B cell (primary cell): Measurements from ENCODE around the gene VPS13D. TPM values are rescaled to one million over a fixed set of nuclear protein-coding genes. Genes with fewer than 3 reads are reported as not detected.

Experiments used
- ATAC-seq: fragments of 200-7000 bp; cut with Tn5 transposase; one replicate; pipeline ENCODE4 v1.10.0; 2021; ENCODE audit warnings: low read depth, mild to moderate bottlenecking, moderate number of reproducible peaks, moderate library complexity
- CTCF ChIA-PET: fragments of 350-600 bp; sonication (Branson Sonifier 250); formaldehyde crosslinking; loops from one replicate; lab custom pipeline; 2021; ENCODE audit warnings: antibody characterized with exemption, inconsistent platforms; lab: Charles Lee
- POLR2A ChIA-PET: fragments of 350-600 bp; sonication (Branson Sonifier 250); formaldehyde crosslinking; loops from one replicate; lab custom pipeline; 2021; ENCODE audit warnings: antibody characterized with exemption; lab: Charles Lee
- DNase-seq: peaks from one replicate; pipeline ENCODE4 v3.0.0; 2013
- H2AFZ ChIP-seq: 2 replicates; pipeline ENCODE4 v1.6.1; 2012; ENCODE audit warnings: mild to moderate bottlenecking, low read depth, low read length; ENCODE audit not compliant: insufficient read depth, poor library complexity, severe bottlenecking
- H3K27ac ChIP-seq, 2 donors: 1 replicate in 1 of 2; 2 replicates in 1 of 2; pipeline ENCODE4 v1.5.1; 2012 to 2013; ENCODE audit warnings: low read length in 2 of 2, mild to moderate bottlenecking in 2 of 2, moderate library complexity in 1 of 2
- H3K27me3 ChIP-seq, 4 experiments: fragments of 200-600 bp in 1 of 4; sonication (generic) in 1 of 4; replicated peaks in 1 of 4; 1 replicate in 2 of 4; 2 replicates in 2 of 4; pipeline versions ENCODE4 v1.6.1 to v1.7.0; 2013 to 2016; ENCODE audit warnings: low read length in 3 of 4, mild to moderate bottlenecking in 2 of 4, mixed read lengths in 1 of 4, moderate library complexity in 1 of 4; ENCODE audit not compliant: insufficient read depth in 4 of 4, control insufficient read depth in 3 of 4; ENCODE audit errors: control extremely low read depth in 1 of 4
- H3K36me3 ChIP-seq, 2 experiments: replicated peaks in 1 of 2; 1 replicate in 1 of 2; 2 replicates in 1 of 2; pipeline versions ENCODE4 v1.6.1 to v1.7.1; 2013; ENCODE audit warnings: low read length in 1 of 2; ENCODE audit not compliant: insufficient read depth in 2 of 2, control insufficient read depth in 1 of 2; ENCODE audit errors: control extremely low read depth in 1 of 2, extremely low read depth in 1 of 2
- H3K4me1 ChIP-seq, 2 donors: fragments of 200-600 bp in 1 of 2; sonication (generic) in 1 of 2; 1 replicate in 1 of 2; 2 replicates in 1 of 2; pipeline versions ENCODE4 v1.5.1 to v1.6.1; 2013 to 2017; ENCODE audit warnings: low read length in 2 of 2; ENCODE audit not compliant: control insufficient read depth in 2 of 2, insufficient read depth in 2 of 2
- H3K4me2 ChIP-seq: replicated peaks from 2 replicates; pipeline ENCODE3; 2012; ENCODE audit warnings: mild to moderate bottlenecking, low read depth, low read length; ENCODE audit not compliant: poor library complexity, severe bottlenecking
- H3K4me3 ChIP-seq, 5 experiments: fragments of 200-600 bp in 1 of 5; sonication (generic) in 1 of 5; 1 replicate in 3 of 5; 2 replicates in 2 of 5; pipeline versions ENCODE4 v1.5.1 to v1.7.0; 2011 to 2016; ENCODE audit warnings: low read length in 4 of 5, mild to moderate bottlenecking in 4 of 5, low read depth in 2 of 5, control low read depth in 1 of 5, moderate library complexity in 1 of 5; ENCODE audit not compliant: insufficient read depth in 1 of 5; ENCODE audit errors: control extremely low read depth in 1 of 5, extremely low read depth in 1 of 5
- H3K79me2 ChIP-seq: fragments of 200-600 bp; sonication (generic); one replicate; pipeline ENCODE4 v1.6.0; 2016; ENCODE audit warnings: low read length; ENCODE audit not compliant: control insufficient read depth, insufficient read depth
- H3K9ac ChIP-seq: fragments of 200-600 bp; sonication (generic); 2 replicates; pipeline ENCODE4 v1.6.1; 2017; ENCODE audit warnings: mild to moderate bottlenecking, low read length, moderate library complexity
- H3K9me3 ChIP-seq, 3 donors: one replicate each; pipeline versions ENCODE4 v1.6.1 to v1.7.1; 2013; ENCODE audit warnings: low read length in 2 of 3; ENCODE audit not compliant: control insufficient read depth in 2 of 3, insufficient read depth in 1 of 3; ENCODE audit errors: control extremely low read depth in 1 of 3
- H4K20me1 ChIP-seq: 2 replicates; pipeline ENCODE4 v1.6.0; 2012; ENCODE audit warnings: mild to moderate bottlenecking, low read length; ENCODE audit not compliant: insufficient read depth, control insufficient read depth, poor library complexity, severe bottlenecking
- H3K27ac Mint-ChIP-seq: one replicate; pipeline ENCODE4 v1.8.0; 2021; ENCODE audit warnings: mixed read lengths
- H3K27me3 Mint-ChIP-seq: one replicate; pipeline ENCODE4 v1.8.0; 2021; ENCODE audit warnings: mixed read lengths
- H3K4me1 Mint-ChIP-seq: one replicate; pipeline ENCODE4 v1.8.0; 2021; ENCODE audit warnings: mixed read lengths
- H3K4me3 Mint-ChIP-seq: one replicate; pipeline ENCODE4 v1.8.0; 2021; ENCODE audit warnings: mixed read lengths
- H3K9me3 Mint-ChIP-seq: one replicate; pipeline ENCODE4 v1.8.0; 2022; ENCODE audit warnings: mixed read lengths; ENCODE audit not compliant: insufficient read depth
- CTCF ChIP-seq: fragments of 200-600 bp; IDR thresholded peaks from one replicate; pipeline ENCODE4 v1.8.0; 2022; ENCODE audit warnings: antibody characterized with exemption, mild to moderate bottlenecking
- EZH2 ChIP-seq: IDR thresholded peaks from 2 replicates; pipeline ENCODE4 v1.6.1; 2012; ENCODE audit warnings: borderline replicate concordance, low read depth, mild to moderate bottlenecking, moderate library complexity, low read length; ENCODE audit not compliant: insufficient read depth, poor library complexity, severe bottlenecking
- WGBS: methylation state at CpG from one replicate; pipeline ENCODE4 v1.1.5; 2013; ENCODE audit warnings: missing lambda C conversion rate; ENCODE audit not compliant: insufficient coverage; 5-methylcytosine and 5-hydroxymethylcytosine counted together
- intact Hi-C: fragments of 100-400 bp; cut with micrococcal nuclease; formaldehyde crosslinking; loops from one replicate; pipeline ENCODE4 v1.10.0; 2022
- polyA plus RNA-seq: library from polyadenylated mRNA; depleted of rRNA; stranded (reverse); fragments of >200 nt; gene quantifications from 2 replicates; pipeline ENCODE4 v1.2.3, GENCODE V29; 2012
- total RNA-seq, 2 donors: library from RNA; stranded (reverse); fragments of 120-200 nt in 1 of 2; gene quantifications; 1 replicate in 1 of 2; 2 replicates in 1 of 2; pipeline versions ENCODE4 v1.2.3 to v1.2.4, GENCODE V29; 2013 to 2022

The VPS13D gene
- total and polyA plus RNA-seq, 2 donors (not counting 1 experiment from before 2014, with no cell fraction given) = 29.9 to 104 TPM

- ATAC-seq (no peak), DNase-seq (no peak)
- Mint-ChIP-seq H3K4me1 (no peaks in the 10 kb centered on the region), H3K4me3 (no peak overlapping the region), H3K27me3 (no peaks in the 10 kb centered on the region), H3K9me3 (no peaks in the 10 kb centered on the region), H3K27ac (no peak overlapping the region)
- Histone ChIP-seq H3K4me3 (no peak overlapping the region), H3K27me3 (no peaks in the 10 kb centered on the region), H2AFZ (no peak overlapping the region), H4K20me1 (no peaks in the 10 kb centered on the region), H3K27ac (no peak overlapping the region), H3K9ac (no peak overlapping the region), H3K9me3 (no peaks in the 10 kb centered on the region), H3K4me2 (no peak overlapping the region), H3K4me1 (no peaks in the 10 kb centered on the region), H3K79me2 (no peaks in the 10 kb centered on the region), H3K36me3 (peaks cover 4 to 79% of the 10 kb centered on the region in 2 experiments)
- 97% methylated on average over 5 of the region's 7 CpGs for WGBS
- ChIA-PET CTCF (interaction anchor here (1.1 to 1.2 kb wide), 2 partner anchors 50 to 134 kb away, joined by 3 to 4 read pairs; no protein-coding TSS in a partner anchor), POLR2A (no interaction called here)
- no peak for TF ChIP-seq EZH2
- TF ChIP-seq CTCF = no peak
- intact Hi-C loops = no loop called here
These were observed 28.4 kb downstream of the VPS13D start for GRCh38 chr1:12258272-12258671.

- no peaks in the 10 kb centered on the region for H3K27me3 Mint-ChIP-seq
- no peak overlapping the region for H3K27ac Mint-ChIP-seq
- DNase-seq = no peak
- H3K9me3 Mint-ChIP-seq = no peaks in the 10 kb centered on the region
- Histone ChIP-seq H2AFZ (no peak overlapping the region), H3K27me3 (no peaks in the 10 kb centered on the region), H3K79me2 (no peaks in the 10 kb centered on the region), H3K9me3 (no peaks in the 10 kb centered on the region), H3K4me2 (no peak overlapping the region), H4K20me1 (no peaks in the 10 kb centered on the region), H3K27ac (no peak overlapping the region), H3K4me3 (no peak overlapping the region), H3K9ac (no peak overlapping the region), H3K36me3 (peaks cover 0 to 80% of the 10 kb centered on the region in 2 experiments), H3K4me1 (no peaks in the 10 kb centered on the region)
- TF ChIP-seq CTCF (no peak), EZH2 (no peak)
- ChIA-PET CTCF (interaction anchor here (1.4 kb wide), 1 partner anchor 350 kb away, joined by 3 read pairs; no protein-coding TSS in a partner anchor), POLR2A (no interaction called here)
- no peaks in the 10 kb centered on the region for H3K4me1 Mint-ChIP-seq
- no CpG with 5 or more reads among the region's 1 CpG for WGBS
- no peak for ATAC-seq
- H3K4me3 Mint-ChIP-seq = no peak overlapping the region
- intact Hi-C loops = no loop called here
These were observed 39.5 kb downstream of the VPS13D start for GRCh38 chr1:12269351-12269750.
